Measurements from ENCODE around the gene LRP1. TPM values are rescaled to one million over a fixed set of nuclear protein-coding genes. Genes with fewer than 3 reads are reported as not detected.

The LRP1 gene
- total RNA-seq, 1 donor from 2014 or later = 477 TPM

DNA sequence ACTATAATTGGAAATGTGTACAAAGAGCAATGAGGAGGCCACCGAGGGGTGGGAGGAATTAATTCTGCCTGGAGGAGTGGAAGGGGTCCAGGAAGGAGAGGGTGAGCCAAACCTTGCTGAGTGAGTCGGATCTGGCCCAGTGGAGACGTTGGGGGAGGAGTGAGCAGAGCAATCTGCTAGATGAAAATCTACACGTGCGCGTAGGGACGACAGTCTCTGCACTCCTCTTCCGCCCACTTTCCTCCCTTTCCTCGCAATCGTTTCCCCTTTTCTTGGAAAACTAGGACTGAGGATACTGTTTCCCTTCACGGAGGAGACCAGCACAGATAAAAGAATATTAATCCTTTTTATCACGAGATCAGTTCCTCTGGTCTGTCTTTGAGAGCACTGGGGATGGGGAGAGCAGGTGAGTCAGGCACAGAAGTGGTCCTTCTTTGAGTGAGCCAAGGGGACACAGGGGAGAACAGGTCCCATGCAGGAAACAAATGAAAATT is 42.2 kb upstream of the LRP1 start:
- Histone ChIP-seq H3K4me1 (peaks cover 28% of the 10 kb centered on the region), H3K27ac (peak overlapping the region; percentile 100), H3K27me3 (no peaks in the 10 kb centered on the region), H3K4me3 (peak overlapping the region; percentile 75 to 81), H3K36me3 (peaks cover 0 to under 1% of the 10 kb centered on the region in 2 donors), H3K9me3 (no peaks in the 10 kb centered on the region)
- DNase-seq (ENCODE audit: extremely low spot score in 2 of 2) = no peak
- no peak for TF ChIP-seq CTCF (IDR thresholded peaks at IDR 0.05)
- intact Hi-C loops (cut with DNase I) = no loop called here

- Histone ChIP-seq H3K36me3 (peaks cover 0 to 6% of the 10 kb centered on the region in 2 donors), H3K9me3 (no peaks in the 10 kb centered on the region), H3K27me3 (no peaks in the 10 kb centered on the region), H3K4me1 (peaks cover 33% of the 10 kb centered on the region), H3K27ac (peak overlapping the region; percentile 100), H3K4me3 (peak overlapping the region; percentile 75 to 81)
- no peak for DNase-seq (ENCODE audit: extremely low spot score in 2 of 2)
- TF ChIP-seq POLR2A (IDR thresholded peaks at IDR 0.05) = no peak
- TF ChIP-seq CTCF (IDR thresholded peaks at IDR 0.05) = no peak
- TF ChIP-seq POLR2AphosphoS5 (IDR thresholded peaks at IDR 0.05; ENCODE audit: insufficient read depth in 1 of 2, low read depth in 1 of 2) = no peak
- intact Hi-C loops (cut with DNase I) = no loop called here
Measured at GRCh38 chr12:57086493-57087009, 41.7 kb upstream of the LRP1 start.

DNA sequence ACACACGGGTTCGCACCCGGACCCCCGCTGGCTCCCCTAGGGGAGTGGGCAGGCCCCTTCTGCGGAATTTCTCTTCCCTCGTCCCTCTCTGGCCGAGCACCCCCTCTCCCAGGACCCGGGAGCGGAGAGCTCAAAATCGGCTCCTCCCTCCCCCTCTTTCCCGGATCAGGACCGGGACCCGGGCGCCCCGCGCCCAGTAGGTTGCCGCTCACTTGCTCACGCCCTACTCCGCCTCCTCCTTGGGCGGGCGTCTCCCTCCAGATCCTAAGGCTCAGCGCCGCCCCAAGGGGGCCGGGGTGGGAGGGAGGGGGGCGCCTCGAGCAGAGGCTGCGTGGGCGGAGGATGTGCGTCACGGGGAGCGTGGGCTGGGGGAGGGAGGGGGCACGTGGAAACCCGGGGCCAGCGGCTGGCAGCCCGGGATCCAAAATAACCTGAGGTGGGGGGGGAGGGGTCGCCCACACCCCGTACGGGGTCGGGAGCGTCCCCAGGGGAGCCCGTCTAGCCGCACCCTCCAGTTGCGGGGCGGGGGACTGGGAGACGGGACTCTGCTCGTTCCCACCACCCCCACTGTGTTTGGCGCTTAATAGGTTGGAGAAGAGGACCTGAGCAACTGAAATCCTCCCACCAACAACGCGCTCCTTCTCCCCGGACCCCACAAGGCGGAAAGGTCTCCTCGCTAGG is 41.1 kb upstream of the LRP1 start:
- Histone ChIP-seq H3K27me3 (no peaks in the 10 kb centered on the region), H3K9me3 (no peaks in the 10 kb centered on the region), H3K36me3 (peaks cover 0 to 12% of the 10 kb centered on the region in 2 donors), H3K27ac (peak overlapping the region; percentile 100), H3K4me1 (peaks cover 39% of the 10 kb centered on the region), H3K4me3 (peak overlapping the region; percentile 75 to 81)
- no peak for TF ChIP-seq CTCF (IDR thresholded peaks at IDR 0.05)
- peak in 1 of 2 donors; percentile 81 for TF ChIP-seq POLR2A (IDR thresholded peaks at IDR 0.05)
- peak in 1 of 2 donors; percentile 86 for TF ChIP-seq POLR2AphosphoS5 (IDR thresholded peaks at IDR 0.05; ENCODE audit: insufficient read depth in 1 of 2, low read depth in 1 of 2)
- peak; percentile 96 to 97 for DNase-seq (ENCODE audit: extremely low spot score in 2 of 2)
- intact Hi-C loops (cut with DNase I) = no loop called here

GRCh38 chr12:57087691-57088353 is 40.5 kb upstream of the LRP1 start:
- Histone ChIP-seq H3K36me3 (peaks cover 0 to 18% of the 10 kb centered on the region in 2 donors), H3K9me3 (no peaks in the 10 kb centered on the region), H3K27ac (peak overlapping the region; percentile 100), H3K27me3 (no peaks in the 10 kb centered on the region), H3K4me1 (peaks cover 46% of the 10 kb centered on the region), H3K4me3 (peak overlapping the region; percentile 75 to 81)
- no peak for TF ChIP-seq CTCF (IDR thresholded peaks at IDR 0.05)
- no peak for TF ChIP-seq POLR2AphosphoS5 (IDR thresholded peaks at IDR 0.05; ENCODE audit: insufficient read depth in 1 of 2, low read depth in 1 of 2)
- peak in 1 of 2 donors; percentile 76 for TF ChIP-seq POLR2A (IDR thresholded peaks at IDR 0.05)
- intact Hi-C loops (cut with DNase I) = no loop called here
- peak in 1 of 2 donors; percentile 98 for DNase-seq (ENCODE audit: extremely low spot score in 2 of 2)

Data from vagina (tissue), 2 donors.